Measurements from ENCODE around the gene MUC20.

MUC20 gene

DNA sequence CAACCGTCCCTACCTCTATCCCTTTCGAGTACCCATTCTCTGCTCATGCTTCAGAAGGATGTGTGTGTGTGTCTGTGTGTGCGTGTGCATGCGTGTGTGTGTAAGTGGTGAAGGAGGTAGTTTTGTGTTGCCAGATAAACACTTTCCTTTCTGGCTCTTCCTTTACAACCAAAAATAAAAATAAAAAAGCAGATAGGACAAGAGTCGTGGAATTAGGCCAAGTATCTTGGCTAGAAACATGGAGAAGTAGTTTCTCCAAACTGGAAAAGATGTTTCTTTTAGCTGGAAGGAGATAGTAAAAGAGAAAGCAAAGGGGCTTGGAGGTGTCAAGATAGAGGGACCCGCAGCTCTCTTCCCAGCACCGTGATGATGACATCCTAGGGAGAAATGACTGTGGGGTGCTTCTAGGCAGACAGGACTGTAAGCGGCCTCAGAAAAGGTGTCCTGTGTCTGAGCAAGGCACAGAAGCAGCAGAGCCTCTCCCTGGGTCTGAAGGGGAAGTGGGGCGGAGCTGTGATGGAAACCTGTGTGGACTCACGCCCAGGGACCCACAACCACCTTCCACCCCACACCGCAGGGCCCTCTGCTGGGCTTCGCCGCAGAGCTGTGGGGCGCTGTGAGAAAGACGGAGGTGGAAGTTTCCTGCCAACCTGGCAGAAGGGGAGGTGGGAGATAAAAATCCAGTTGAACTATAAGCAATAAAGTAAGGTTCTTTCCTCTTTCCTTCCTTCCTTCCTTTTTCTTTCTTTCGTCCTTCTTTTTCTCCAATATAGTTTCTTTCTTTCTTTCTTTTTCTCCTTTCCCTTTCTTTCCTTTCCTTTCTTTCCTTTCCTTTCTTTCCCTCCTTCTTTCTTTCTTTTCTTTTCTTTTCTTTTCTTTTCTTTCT, 35.3 kb downstream of the MUC20 start:
- no peak for DNase-seq

DNA sequence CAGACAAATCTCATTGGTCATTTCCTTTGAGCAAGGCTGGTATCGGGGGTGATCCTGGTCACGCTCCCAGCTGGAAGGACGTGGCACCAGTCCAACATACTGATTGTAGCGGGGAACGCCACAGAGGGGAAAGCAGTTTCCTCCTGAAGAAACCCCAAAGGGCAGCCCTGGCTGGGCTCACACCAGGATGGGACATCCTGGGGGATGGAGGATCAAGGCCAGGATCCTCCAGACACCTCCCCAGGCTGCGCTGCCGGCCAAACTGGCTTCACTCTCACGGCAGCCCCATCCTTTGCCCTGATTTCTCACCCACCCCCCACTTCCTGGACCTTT, 36.6 kb downstream of the MUC20 start:
- no peak for DNase-seq

DNA sequence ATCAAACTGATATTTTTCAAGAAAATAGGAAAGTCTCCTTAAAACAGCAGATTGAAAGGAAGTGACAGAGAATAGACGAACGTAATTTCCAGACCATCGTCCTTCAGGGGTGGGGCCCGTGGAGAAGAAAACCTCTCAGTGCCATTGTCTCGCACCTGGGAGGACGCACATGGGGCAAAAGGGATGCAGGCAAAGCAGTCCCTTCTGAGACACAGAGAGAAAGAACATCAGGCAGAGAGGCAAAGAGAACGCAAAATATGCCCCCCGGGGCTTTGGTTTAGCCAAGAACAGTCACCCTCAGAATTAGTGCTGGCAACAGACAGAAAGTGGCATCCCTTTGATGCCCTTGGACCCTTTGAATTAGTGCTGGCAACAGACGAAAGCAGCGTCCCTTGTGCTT, 37.0 kb downstream of the MUC20 start:
- DNase-seq: no peak

DNA sequence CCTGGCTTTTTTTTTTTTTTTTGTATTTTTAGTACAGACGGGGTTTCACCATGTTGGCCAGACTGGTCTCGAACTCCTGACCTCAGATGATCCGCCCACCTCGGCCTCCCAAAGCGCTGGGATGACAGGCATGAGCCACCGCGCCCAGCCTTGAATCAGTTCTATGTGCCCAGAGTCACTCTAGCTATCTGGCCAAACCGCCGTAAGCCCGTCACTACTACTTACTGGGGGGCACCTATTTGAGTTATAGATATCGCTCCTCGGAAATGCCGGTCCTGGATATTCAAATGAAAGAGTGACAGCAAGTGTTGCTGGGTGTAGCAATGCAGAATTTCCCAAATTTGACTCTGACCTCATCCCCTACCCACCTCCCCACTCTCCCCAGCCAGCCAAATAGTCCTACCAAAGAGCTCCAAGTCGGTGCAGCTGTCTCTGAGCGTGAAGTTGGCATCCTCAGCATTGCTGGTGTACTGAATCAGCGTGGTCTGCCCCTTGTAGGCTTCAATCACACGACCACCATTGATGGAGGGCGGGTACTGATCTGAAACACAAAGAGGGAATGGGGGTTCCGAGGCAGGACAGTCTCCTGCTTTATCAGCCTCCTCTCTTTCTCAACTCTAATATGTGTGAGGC, 38.1 kb downstream of the MUC20 start:
- DNase-seq: no peak

DNA sequence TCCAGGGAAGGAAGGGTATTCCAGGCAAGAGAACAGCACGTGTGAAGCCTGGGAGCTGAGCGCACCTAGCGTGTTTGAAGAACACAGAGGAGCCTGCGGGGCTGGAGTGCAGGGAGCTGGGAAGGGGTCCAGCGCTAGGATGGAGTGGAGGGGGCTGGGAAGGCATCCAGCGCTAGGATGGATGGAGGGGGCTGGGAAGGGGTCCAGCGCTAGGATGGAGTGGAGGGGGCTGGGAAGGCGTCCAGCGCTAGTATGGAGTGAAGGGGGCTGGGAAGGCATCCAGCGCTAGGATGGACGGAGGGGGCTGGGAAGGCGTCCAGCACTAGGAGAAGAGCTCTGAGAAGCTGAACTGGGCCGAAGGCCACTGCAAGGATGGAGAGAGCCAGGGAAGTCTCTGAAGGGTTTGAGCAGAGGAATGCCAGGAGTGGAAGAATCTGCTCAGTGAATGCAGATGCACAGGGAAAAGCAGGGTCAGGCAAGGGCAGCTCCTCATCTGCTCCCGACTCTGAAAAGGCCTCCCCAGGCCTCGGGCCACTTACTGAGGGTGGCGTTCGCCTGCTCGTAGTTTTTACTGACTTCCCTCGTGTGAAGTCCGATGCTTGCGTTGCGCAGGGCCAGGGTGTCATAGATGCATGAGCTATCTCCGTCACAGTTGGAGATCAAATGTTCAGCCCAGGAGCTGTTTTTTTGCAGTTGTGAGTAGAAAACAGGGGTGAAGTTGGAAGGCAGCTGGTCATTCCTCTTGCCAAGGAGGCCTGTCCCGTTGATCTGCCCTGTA, 39.8 kb downstream of the MUC20 start:
- DNase-seq: no peak

DNA sequence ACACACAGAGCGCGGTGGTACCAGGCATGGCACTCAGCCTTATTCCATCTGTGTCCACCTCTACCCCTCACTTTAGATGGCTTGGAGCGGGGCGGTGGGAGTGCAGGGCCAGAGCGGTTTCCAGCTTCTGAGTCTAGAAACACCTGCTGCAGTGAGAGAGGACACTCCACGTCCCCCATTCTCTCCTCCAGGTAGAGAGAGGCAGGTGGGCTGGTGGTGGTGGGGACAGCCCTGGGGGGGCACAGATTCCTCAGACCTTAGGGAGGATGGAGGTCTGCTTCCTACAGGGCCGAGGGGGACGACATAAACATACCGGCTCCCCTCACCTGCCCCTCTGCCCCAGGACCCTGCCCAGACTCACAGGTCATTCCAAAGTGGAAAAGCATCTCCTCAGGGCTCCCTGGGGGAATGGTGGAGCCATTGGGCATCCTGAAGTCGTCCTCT, 40.4 kb downstream of the MUC20 start:
- DNase-seq: no peak

DNA sequence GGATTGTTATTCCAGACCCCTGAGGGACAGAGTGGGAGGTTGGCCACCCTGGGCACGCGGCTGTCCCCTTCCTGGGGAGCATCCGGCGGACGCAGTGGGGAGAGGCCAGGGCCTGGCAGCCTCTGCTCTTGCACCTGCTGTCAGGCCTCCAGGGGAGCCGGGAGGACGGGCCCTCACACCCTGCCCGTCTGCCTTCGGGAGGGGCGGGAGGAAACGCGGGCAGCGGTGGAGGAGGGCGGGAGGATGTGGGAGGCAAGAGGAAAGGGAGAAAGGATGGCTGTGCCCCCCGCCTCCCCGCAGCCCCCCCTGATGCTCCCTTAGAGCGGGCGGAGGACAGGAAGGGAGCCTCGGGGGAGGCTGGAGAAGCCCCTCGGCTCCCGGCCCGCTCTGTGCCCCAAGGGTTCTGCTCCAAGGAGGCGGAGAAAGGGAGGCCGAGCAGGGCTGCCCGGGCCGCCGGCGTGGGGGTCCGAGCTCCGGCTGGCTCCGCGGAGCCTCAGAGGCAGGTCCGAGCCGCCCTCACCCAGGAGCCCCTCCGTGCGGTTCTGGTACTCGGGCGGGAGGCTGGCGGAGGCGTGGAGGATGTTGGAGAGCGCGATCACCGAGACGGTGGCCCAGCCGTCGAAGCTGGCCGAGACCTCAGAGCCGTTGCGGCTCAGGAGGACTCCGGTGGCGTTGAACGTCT, 40.9 kb downstream of the MUC20 start:
- DNase-seq: no peak

DNA sequence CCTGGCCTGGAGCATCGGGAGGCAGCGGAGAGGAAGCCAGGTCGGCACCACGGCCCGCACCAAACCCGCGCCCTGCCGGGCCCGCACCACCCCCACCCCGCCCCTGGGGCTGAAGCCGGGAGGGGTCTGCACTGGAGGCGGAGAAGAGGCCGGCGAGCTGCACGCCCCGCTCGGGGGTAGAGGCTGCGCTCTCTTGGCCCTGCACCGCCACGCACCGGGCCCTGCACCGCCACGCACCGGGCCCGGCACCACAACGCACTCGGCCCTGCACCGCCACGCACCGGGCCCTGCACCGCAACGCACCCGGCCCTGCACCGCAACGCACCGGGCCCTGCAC, 41.4 kb downstream of the MUC20 start:
- no peak for DNase-seq

DNA sequence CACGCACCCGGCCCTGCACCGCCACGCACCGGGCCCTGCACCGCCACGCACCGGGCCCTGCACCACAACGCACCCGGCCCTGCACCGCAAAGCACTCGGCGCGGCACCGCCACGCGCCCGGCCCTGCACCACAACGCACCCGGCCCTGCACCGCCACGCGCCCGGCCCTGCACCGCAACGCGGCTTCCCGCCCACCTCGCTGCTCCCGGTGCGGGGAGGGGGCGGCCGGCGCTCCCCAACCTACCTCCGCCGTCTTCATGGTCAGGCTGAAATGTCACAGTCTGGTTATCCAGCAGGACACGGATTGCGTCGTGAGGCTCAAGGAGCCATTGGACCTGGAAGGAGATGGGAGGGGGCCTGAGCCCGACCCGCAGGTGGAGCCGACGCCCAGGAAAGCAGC, 41.8 kb downstream of the MUC20 start:
- no peak for DNase-seq

DNA sequence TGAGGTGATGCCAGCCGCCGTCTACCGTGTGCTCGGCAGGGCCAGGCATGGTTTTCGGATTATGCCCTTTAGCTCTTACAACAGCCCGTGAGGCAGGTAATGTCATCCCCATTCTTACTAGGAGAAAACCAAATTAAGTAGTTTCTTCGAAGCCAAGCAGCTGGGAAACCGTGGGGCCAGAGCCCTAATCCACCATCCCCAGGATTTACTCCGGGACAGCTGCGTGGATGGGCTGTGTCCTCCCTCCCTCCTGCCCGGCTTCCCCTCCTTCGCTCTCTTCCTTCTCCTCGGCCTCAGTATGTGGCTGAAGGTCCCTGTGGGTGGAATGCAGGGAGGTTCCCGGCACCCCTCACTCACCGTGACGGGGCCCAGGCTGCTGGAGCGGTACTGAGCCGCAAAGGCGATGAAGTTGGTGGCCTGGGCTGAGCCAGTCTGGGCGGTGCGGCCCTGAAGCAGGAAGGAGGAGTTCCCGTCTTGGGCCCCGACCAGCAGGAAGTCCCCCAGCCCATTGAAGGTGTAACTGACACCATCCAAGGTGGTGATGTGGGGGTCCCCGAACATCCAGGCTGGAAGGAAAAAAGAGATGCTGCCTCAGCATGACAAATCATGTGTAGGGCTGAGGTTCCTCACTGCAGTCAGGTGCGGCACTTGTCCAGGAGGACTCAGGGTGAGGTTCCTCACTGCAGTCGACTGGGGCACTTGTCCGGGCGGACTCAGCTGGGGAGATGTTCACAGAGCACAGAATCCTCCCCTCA, 42.5 kb downstream of the MUC20 start:
- no peak for DNase-seq

DNA sequence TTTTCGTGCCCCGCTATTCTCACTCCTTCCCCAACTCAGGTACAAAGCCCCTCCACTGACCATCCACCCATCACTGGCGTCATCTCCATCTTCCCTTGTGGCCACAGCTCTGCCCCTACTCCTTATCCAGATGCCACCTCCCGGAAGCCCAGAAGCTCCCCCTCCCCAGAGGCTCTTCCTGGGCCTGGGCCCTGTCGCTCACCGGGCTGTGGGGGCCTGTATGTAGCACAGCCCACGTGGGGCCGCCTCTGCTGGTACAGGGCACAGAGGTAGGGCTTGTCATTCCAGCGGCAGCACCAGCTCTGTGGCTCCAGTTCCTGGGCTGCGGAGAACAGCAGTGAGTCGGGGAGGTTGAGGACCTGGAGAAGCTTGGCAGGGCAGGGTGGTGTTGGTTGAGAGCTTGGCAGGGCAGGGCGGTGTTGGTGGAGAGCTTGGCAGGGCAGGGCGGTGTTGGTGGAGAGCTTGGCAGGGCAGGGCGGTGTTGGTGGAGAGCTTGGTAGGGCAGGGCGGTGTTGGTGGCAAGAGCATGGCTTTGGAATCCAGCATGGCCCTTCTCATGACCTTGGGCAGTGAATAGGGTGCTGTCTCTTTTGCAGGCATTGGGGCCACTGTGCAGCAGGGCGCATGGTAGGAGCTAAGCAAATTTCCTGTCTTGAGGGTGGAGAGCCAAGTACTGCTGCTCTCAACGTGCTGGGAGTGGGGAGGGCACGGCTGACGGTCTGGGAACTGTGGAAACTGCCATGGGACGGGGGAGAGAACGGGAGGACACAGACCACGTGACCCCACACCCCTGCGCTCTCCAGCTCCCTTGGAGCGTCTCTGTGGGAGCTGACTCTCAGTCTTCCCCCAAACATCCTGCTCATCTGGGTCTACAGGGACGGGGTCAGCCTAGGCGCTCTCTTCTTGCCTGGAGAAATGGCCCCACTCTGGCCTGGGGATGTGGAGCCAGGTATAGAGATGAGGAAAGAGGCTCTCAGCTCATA, 43.4 kb downstream of the MUC20 start:
- no peak for DNase-seq

DNA sequence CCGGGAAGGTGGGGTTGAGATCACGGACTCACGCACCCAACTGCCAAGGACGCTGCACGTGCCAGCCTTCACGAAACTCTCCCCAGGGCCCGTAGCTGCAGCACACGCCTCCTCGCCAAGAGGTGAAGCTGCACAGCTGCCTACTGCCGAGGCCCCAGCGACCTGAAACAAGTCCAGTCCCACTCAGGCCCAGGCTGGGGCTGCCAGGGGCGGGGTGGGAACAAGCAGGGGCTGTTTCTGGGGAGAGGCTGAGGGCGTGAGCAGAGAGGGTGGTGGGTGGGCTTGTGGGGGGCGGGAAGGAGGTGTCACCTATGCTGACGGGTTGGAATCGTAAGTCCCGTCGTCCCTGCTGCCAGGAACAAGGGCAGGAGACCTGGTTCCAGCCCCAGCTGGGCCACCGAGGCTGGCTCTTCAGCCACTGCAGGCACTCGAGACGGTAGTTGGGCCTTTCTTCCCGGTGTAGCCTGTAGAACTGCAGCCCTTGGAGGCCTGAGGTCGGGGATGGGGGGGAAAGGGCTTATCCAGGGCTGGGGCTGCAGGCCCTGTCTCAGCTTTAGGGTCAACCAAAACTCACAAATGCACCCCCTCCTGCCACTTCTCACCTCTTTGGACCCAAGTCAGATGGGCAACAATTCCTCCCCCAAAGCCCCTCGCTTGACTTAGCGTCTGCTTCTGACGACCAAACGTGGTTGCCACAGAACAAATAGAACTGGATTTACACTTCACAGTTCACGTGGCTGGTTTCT, 44.4 kb downstream of the MUC20 start:
- DNase-seq: no peak

DNA sequence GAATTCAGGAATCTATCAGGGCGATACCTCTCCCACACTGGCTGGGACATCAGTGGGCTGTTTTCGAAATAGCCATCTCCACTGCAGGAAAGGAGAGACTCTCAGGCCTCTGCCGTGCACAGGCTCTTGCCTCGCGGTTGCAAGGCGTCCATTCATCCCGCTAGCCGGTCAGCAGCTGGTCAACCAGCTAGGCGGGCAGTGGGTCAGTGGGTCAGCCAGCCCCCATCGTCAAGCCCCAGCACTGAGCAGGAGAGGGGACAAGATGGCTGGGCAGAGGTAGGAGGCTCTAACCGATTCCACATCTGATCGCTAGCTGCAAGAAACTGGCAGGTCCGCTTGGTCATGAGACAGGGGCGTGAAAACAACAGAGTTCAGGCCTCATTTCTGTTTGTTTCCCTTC, 45.9 kb downstream of the MUC20 start:
- DNase-seq: no peak

DNA sequence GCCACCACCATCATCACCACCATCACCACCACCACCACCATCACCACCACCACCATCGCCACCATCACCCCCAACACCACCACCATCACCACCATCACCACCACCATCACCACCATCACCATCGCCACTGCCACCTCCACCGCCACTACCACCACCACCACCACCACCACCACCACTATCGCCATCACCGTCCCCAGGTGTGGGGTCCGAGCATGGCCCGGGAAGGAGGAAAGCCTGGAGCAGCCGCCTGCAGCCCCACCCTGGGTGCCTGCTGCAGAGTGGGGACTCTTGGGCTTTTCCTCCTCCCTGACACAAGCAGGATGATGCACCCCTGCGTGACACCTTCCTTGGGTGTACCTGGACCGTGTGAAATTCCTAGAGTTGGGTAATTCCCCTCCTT, 47.0 kb downstream of the MUC20 start:
- DNase-seq: no peak

DNA sequence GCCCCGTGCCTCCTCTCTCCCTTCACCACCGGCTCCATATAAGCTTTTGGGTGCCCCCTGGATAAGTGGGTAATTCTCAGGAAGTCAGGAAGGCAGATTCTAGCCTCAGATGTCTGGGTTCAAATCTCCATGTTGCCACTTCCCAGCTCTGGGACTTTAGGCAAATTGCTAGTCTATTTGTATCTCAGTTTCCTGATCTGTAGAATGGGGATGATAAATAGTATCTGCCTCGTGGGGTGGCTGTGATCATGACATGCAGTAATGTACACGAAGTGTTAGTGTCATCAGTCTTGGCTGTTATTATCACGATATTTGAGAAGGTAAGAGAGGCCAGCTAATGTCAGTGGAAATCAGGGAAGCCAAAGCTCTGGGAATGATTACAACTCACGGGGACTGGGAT, 47.6 kb downstream of the MUC20 start:
- DNase-seq: no peak

DNA sequence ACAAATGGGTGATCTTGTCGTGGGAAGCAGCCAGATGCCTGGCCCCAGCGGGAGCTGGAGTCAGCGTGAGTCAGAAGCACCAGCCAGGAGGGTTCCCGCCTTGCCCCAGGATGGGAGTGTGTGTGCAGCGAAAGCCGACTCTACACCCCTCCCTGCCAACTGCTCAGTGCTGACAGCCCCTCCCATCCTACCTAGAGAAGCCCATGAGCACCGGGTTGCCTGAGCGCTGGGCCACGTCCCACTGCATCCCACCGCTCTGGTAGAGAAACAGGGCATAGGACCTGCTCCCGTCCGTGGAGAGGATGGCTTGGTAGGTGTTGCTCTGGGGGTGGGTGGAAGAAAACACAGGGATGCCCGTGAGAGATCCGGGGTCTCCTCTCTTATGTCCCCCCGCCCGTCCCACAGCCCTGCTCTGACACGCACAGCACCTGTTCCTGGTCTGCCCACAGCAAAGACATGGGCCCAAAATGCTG, 48.1 kb downstream of the MUC20 start:
- DNase-seq: no peak

DNA sequence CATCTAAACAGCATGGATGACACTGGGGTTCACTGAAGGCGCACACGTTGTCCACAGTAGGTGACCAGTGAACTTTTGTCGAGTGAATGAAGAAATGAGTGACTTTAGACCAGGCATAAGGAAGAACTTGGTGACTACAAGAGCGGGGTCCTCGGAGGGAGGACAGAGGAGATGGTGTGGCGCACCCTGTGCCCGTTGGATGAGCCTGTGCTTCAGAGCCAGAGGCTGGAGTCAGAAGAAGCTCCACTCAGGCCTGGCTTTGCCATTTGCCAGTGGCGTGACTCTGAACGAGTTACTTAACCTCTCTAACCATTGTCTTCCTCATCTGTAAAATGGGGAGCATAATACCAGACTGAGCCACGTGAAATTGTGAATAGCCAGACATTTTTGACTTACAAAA, 48.8 kb downstream of the MUC20 start:
- DNase-seq: no peak

DNA sequence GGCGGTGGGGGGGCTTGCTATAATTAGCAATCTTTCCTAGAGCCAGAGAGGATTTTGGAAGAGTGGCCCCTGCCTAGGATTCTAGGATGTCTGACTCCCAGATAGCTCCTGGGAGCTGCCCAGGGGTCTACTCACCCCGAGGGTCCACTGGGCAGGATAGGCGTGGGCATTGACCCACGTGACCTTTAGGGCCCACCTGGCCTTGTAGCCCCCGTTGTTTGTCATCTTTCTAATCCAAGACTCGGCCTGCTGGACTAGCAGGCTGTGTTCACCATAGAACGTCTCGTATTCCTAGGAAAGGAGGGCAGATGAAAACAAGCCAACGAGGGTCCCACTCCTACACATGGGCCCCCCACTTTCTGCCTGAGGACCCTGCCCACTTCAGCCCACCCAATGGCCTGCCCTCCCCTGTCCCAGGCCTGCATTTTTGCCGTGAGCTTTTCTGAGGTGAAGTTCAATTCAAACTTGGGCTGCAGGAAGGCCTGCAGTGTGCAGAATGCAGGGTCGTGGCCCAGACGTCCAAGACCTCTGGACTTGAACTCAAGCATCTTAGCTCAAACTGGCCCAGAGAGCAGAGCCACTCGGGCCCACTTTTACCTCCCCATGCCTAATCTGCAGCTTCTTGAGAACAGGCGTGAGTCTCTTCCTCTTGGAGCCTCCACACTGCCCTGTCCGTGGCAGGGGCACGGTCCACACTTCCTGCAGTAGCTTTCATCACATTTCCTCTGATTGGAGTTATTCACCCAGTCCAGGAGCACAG, 49.5 kb downstream of the MUC20 start:
- no peak for DNase-seq
